BJ (cell line): ENCODE data around the gene TTC13. TPM values are rescaled to one million over a fixed set of nuclear protein-coding genes. Genes with fewer than 3 reads are reported as not detected.

Experiments
- CTCF ChIA-PET: fragments of 350-600 bp; formaldehyde crosslinking; extraction: SDS; loops from one replicate; lab custom pipeline; 2021; ENCODE audit warnings: antibody characterized with exemption, inconsistent platforms; lab: Yijun Ruan, JAX
- POLR2A ChIA-PET: fragments of 300-600 bp; sonication (Branson Sonifier 250); formaldehyde crosslinking; extraction: SDS; loops from one replicate; lab custom pipeline; 2021; ENCODE audit warnings: antibody characterized with exemption; lab: Charles Lee
- DNase-seq: peaks from one replicate; pipeline ENCODE4 v3.0.0-alpha.2; 2011; ENCODE audit warnings: low read depth
- H3K27me3 ChIP-seq: 2 replicates; pipeline ENCODE4 v1.6.0; 2011; ENCODE audit warnings: low read length; ENCODE audit not compliant: control insufficient read depth, insufficient read depth
- H3K36me3 ChIP-seq: 2 replicates; pipeline ENCODE4 v1.5.1; 2011; ENCODE audit warnings: low read length; ENCODE audit not compliant: control insufficient read depth, insufficient read depth
- H3K4me3 ChIP-seq: 2 replicates; pipeline ENCODE4 v1.5.1; 2011; ENCODE audit warnings: low read depth, mild to moderate bottlenecking, control low read depth, low read length
- CTCF ChIP-seq: IDR thresholded peaks from 2 replicates; pipeline ENCODE4 v1.5.1; 2011; ENCODE audit warnings: low read depth, mild to moderate bottlenecking, control low read depth, inconsistent platforms, low read length, moderate library complexity; ENCODE audit not compliant: insufficient read depth
- polyA plus RNA-seq: library from polyadenylated mRNA; depleted of rRNA; stranded (reverse); fragments of >200 nt; gene quantifications from 2 replicates; pipeline ENCODE4 v1.2.3, GENCODE V29; 2011

TTC13 gene
- polyA plus RNA-seq, 1 experiment, result 7.4 TPM

- no peaks in the 10 kb centered on the region for H3K36me3 ChIP-seq
- CTCF ChIA-PET, result interaction anchor here (1.3 to 1.4 kb wide), 2 partner anchors 8 to 12 kb away, joined by 3 read pairs; no protein-coding TSS in a partner anchor
- TF ChIP-seq CTCF, result no peak
- POLR2A ChIA-PET, result no interaction called here
- DNase-seq, result no peak
- H3K27me3 ChIP-seq, result no peaks in the 10 kb centered on the region
- H3K4me3 ChIP-seq, result no peak overlapping the region
Measured at GRCh38 chr1:230898748-230899147, 79.9 kb downstream of the TTC13 start.

- no peaks in the 10 kb centered on the region for H3K36me3 ChIP-seq
- no peak for TF ChIP-seq CTCF
- DNase-seq, result no peak
- no peaks in the 10 kb centered on the region for H3K27me3 ChIP-seq
- no peak overlapping the region for H3K4me3 ChIP-seq
- ChIA-PET CTCF (interaction anchor here (0.6 to 1.4 kb wide), 4 partner anchors 9 to 19 kb away, joined by 3 to 4 read pairs (median 3); no protein-coding TSS in a partner anchor), POLR2A (interaction anchor here (0.6 kb wide), 1 partner anchor 28 kb away, joined by 3 read pairs; no protein-coding TSS in a partner anchor)
Measured at GRCh38 chr1:230898144-230898543, 80.5 kb downstream of the TTC13 start.

- ChIA-PET POLR2A (no interaction called here), CTCF (interaction anchor here (1.0 to 2.2 kb wide), 2 partner anchors 15 to 99 kb away, joined by 3 to 6 read pairs; no protein-coding TSS in a partner anchor)
- Histone ChIP-seq H3K36me3 (no peaks in the 10 kb centered on the region), H3K4me3 (no peak overlapping the region), H3K27me3 (no peaks in the 10 kb centered on the region)
- TF ChIP-seq CTCF, result no peak
- DNase-seq, result no peak
Measured at GRCh38 chr1:230896779-230897178, 81.9 kb downstream of the TTC13 start.

GRCh38 chr1:230895452-230895851 lies 83.2 kb downstream of the TTC13 start:
- no peak for DNase-seq
- TF ChIP-seq CTCF, result no peak
- CTCF ChIA-PET, result interaction anchor here (0.8 to 2.2 kb wide), 3 partner anchors 22 to 97 kb away, joined by 3 to 6 read pairs (median 3); no protein-coding TSS in a partner anchor
- POLR2A ChIA-PET, result no interaction called here
- Histone ChIP-seq H3K36me3 (no peaks in the 10 kb centered on the region), H3K4me3 (no peak overlapping the region), H3K27me3 (no peaks in the 10 kb centered on the region)

- POLR2A ChIA-PET, result no interaction called here
- no peak for DNase-seq
- no peak overlapping the region for H3K4me3 ChIP-seq
- CTCF ChIA-PET, result interaction anchor here (0.8 kb wide), 1 partner anchor 87 kb away, joined by 3 read pairs; no protein-coding TSS in a partner anchor
- H3K27me3 ChIP-seq, result no peaks in the 10 kb centered on the region
- TF ChIP-seq CTCF, result no peak
- no peaks in the 10 kb centered on the region for H3K36me3 ChIP-seq
Measured at GRCh38 chr1:230894664-230895063, 84.0 kb downstream of the TTC13 start.
